Measurements from ENCODE around the gene RREB1.
"Not testable (repeated sequence)": the region's sequence is repeated elsewhere in the genome, so short reads cannot be mapped to it uniquely, and the experiment has no call there.

The RREB1 gene

GRCh38 chr6:7144872-7145584 lies 37.3 kb downstream of the RREB1 start:
- no peak for DNase-seq (ENCODE audit: low read depth)

DNA sequence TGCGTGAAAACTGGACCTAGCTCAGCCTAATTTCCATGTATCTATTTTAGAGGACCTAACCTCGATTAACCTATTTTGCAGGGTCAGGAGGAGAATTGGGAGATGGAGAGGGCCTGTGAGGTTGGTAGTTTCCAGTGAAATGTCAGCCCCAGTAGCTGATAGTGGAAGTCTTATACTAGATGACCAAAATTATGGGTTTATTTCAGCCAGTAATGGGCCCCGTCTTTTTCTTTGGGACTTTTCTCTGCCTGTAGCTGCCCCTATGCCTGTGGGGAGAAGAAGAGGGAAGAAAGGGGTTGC lies 37.8 kb downstream of the RREB1 start:
- no peak for DNase-seq (ENCODE audit: low read depth)

DNA sequence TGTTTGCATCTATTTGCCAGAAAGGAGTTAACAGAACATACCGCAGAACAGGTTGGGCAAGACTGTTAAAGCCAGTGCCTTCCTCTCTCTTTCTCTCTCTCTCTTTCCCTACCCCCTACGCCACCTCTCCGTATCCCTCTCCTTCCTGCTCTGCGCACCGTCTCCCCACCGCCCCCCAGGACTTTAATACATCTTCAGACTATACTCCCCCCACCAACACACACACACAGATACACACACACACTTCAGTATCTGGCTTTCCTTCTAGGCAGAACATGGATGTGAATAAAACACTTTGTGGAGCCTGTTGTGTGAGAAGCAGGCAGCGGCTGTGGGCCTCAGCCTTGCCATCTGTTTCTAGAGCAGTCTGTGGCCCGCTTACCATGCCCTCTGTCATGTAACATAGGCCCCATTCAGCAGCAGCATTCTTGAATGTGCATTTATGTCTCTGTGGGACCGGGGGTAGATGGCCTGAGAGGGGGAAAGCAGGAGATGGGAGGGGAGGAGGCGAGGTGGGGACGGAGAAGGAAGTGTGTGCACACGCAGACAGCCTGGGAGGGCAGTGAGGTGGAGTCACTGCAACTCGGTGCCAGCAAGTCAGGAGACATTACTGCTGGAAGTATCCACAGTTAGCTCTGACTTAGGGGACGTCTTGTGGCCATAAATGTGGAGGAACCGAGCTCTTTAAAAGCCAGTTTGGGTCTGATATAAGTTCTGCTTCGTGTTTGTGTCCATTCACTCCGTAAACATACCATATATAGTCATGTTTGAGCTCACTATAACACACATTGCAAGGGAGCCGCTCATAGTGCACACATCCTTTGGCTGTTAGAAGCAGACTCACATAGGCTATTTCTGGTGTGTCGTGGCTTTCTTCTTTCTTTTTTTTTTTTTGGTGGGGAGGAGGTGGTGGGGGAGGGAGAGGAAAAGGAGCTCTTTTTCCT lies 38.4 kb downstream of the RREB1 start:
- DNase-seq (ENCODE audit: low read depth), result peak; percentile 38

- DNase-seq (ENCODE audit: low read depth), result no peak
These were observed 39.4 kb downstream of the RREB1 start for GRCh38 chr6:7147051-7147671.

DNA sequence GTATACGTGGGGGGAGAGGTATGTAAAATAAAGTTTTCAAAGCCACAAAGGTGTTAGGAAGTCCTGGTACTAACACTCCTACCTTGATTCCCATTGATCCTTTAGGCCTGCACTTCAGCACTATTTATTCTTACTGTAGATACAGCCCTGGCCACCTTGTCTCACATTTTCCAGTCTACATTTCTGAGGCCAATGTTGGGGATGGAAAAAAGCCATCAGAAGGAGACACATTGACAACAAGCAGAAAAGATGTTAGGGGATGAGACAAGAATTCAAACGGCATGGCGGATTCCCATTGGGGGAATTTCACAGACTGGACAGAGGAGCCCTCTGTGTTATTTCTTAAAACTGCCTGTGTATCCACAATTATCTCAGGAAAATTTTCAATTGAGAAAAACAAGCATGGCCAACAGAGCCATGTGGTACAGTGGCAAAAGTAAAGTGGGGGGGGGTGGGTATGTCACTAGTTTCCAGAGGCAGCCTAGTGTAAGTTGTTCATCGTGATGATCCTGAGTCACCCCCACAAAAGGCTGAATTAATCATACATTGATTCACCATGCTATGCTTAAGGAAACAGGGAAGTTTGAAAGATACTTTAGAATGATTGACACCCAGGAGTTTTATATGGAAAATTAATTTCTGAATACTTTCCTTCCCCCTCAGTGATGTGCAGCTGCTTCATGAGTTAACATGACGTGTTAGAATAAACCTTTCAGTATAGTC lies 40.5 kb downstream of the RREB1 start:
- peak; percentile 81 for DNase-seq (ENCODE audit: low read depth)

GRCh38 chr6:7150381-7151064 lies 42.8 kb downstream of the RREB1 start:
- no peak for DNase-seq (ENCODE audit: low read depth)

DNA sequence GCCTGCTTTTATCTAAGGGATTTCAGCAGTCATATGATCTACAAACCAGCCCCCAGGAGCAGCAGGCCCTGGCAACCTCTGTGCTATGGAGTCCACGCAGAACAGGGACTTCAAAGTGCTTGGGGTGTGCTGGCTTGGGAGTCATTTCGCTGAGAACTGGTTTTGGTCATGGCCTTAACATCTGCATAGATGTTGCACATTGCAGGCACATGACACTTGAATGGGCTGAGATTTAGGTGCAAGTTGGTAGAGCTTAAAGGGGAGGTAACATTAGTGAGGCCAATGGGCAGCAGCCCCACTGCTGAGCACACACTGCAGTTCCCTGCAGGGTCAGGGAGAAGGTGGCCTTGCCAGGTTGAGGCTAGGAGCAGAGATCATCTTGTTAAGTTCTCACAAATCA lies 43.6 kb downstream of the RREB1 start:
- no peak for DNase-seq (ENCODE audit: low read depth)

GRCh38 chr6:7152462-7152861 lies 44.7 kb downstream of the RREB1 start:
- DNase-seq (ENCODE audit: low read depth), result no peak

- DNase-seq (ENCODE audit: low read depth), result no peak
These were observed 46.0 kb downstream of the RREB1 start for GRCh38 chr6:7153789-7154188.

DNA sequence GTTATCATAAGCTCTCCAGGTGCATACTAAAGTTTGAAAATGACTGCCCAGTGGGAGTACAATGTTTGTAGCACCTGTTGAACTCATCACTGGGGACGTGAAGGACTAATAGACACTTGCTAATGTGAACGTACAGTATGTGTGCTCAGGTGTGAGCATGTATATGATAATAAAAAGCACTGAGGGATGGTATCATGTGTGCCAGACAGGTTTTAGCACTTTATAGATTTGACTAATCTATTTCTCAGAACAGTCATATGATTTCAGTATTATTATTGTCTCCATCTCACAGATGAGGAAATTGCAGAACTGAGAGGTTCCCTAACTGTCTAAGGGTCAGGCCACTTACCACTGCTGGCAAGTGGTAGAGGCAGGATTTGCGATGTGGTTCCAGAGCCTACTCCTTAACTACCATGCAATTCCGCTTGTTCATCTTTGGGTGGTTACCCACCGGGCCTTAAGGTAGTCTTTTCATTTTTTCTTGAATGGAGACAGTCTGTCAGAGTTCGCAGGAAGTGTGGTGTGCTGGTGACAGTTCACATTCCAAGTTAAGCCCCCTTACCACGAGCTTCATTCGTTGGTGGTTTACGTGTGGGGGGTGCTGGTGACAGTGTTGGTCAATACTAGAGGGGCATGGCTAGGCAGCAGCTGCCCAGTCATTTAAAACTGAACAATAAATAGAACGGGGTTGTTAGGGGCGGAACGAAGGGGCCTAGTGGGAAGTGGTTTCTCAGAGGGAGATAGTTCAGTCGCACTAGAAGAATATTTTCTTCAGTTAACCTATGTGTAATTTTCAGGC lies 46.8 kb downstream of the RREB1 start:
- DNase-seq (ENCODE audit: low read depth), result no peak

- DNase-seq (ENCODE audit: low read depth), result no peak
These were observed 48.3 kb downstream of the RREB1 start for GRCh38 chr6:7155871-7156579.

GRCh38 chr6:7156643-7157278 lies 49.0 kb downstream of the RREB1 start:
- DNase-seq (ENCODE audit: low read depth), result peak; percentile 70

DNA sequence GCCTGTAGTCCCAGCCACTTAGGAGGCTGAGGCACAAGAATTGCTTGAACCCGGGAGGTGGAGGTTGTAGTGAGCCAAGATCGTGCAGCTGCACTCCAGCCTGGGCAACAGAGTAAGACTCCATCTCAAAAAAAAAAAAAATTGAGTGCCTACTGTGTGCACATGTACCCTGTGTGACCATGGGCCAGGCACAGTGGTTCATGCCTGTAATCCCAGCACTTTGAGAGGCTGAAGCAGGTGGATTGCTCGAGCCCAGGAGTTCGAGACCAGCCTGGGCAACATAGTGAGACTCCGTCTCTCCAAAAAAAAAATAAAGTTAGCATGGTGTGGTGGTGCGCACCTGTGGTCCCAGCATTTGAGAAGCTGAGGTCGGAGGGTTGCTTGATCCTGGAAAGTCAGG lies 49.5 kb downstream of the RREB1 start:
- not testable (repeated sequence) for DNase-seq (ENCODE audit: low read depth)

- no peak for DNase-seq (ENCODE audit: low read depth)
These were observed 50.2 kb downstream of the RREB1 start for GRCh38 chr6:7157752-7158616.

GRCh38 chr6:7159790-7160525 lies 52.2 kb downstream of the RREB1 start:
- no peak for DNase-seq (ENCODE audit: low read depth)

DNA sequence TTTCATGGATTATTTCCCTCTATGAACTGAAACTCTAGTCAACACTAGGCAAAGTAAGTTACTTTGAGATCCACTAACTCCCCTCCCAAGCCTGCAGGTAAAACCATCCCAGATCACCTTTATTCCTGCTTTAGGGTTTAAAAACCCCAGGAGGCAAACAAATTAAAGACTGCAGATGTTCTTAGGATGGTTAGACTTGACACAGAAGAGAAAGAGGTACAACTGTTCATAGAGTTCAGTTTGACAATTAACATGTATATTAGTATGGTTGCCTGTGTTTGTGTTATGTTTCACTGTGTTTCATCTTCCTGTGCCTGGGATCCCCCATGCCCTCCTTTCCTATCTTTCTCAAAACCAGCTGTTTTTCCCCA lies 53.5 kb downstream of the RREB1 start:
- DNase-seq (ENCODE audit: low read depth), result no peak

GRCh38 chr6:7161845-7162244 lies 54.1 kb downstream of the RREB1 start:
- DNase-seq (ENCODE audit: low read depth), result no peak

GRCh38 chr6:7163661-7164071 lies 55.9 kb downstream of the RREB1 start:
- no peak for DNase-seq (ENCODE audit: low read depth)

Measured in stromal cell of bone marrow (primary cell).